Prostate gland (tissue), 2 donors: Measurements from ENCODE around the gene ZNF503. TPM values are rescaled to one million over a fixed set of nuclear protein-coding genes. Genes with fewer than 3 reads are reported as not detected.

Source experiments
- DNase-seq: peaks from one replicate; pipeline ENCODE4 v3.0.0-alpha.2; 2019; ENCODE audit warnings: low spot score
- H3K27ac ChIP-seq, 2 donors: fragments of 200-600 bp; sonication (generic); 2 replicates each; pipeline ENCODE4 v1.5.1; 2017 to 2019
- H3K27me3 ChIP-seq: fragments of 200-600 bp; sonication (generic); replicated peaks from 2 replicates; pipeline ENCODE4 v1.5.1; 2019; ENCODE audit not compliant: insufficient read depth
- H3K36me3 ChIP-seq, 2 donors: fragments of 200-600 bp; sonication (generic); 1 replicate in 1 of 2; 2 replicates in 1 of 2; pipeline versions ENCODE4 v1.5.1 to v1.8.1; 2017 to 2019
- H3K4me1 ChIP-seq: fragments of 200-600 bp; sonication (generic); replicated peaks from 2 replicates; pipeline ENCODE4 v1.5.1; 2019
- H3K4me3 ChIP-seq, 2 donors: fragments of 200-600 bp; sonication (generic); 2 replicates each; pipeline ENCODE4 v1.5.1; 2017 to 2019
- H3K9me3 ChIP-seq: fragments of 200-600 bp; sonication (generic); 2 replicates; pipeline ENCODE4 v1.5.1; 2017
- CTCF ChIP-seq, 4 experiments: fragments of 200-600 bp in 2 of 4; fragments of 450-650 bp in 2 of 4; sonication (generic) in 2 of 4; IDR thresholded peaks; 1 replicate in 3 of 4; 2 replicates in 1 of 4; pipeline ENCODE4 v1.5.1; 2016 to 2019; ENCODE audit warnings: antibody characterized with exemption in 4 of 4, mild to moderate bottlenecking in 2 of 4, moderate library complexity in 2 of 4
- POLR2A ChIP-seq: fragments of 450-650 bp; IDR thresholded peaks from one replicate; pipeline ENCODE4 v1.6.1; 2016; ENCODE audit warnings: antibody characterized with exemption, mild to moderate bottlenecking
- POLR2AphosphoS5 ChIP-seq: sonication (generic); formaldehyde crosslinking; IDR thresholded peaks from one replicate; pipeline ENCODE4 v1.6.1; 2017; ENCODE audit warnings: antibody characterized with exemption
- WGBS: methylation state at CpG from one replicate; pipeline ENCODE4 v1.1.5; 2018; 5-methylcytosine and 5-hydroxymethylcytosine counted together
- intact Hi-C: fragments of 100-400 bp; cut with DNase I; formaldehyde crosslinking; loops from one replicate; pipeline ENCODE4 v1.14.2; 2022
- total RNA-seq, 2 donors: library from RNA; depleted of rRNA; stranded (reverse); fragments of >200 nt; gene quantifications; one replicate each; pipeline ENCODE4 v1.1.0, GENCODE V29; 2016

ZNF503 gene
- total RNA-seq, 2 donors from 2014 or later: 23.9 to 33.7 TPM

GRCh38 chr10:75428434-75429158, 27.0 kb upstream of the ZNF503 start:
- Histone ChIP-seq H3K4me1 (no peaks in the 10 kb centered on the region), H3K9me3 (no peaks in the 10 kb centered on the region), H3K36me3 (no peaks in the 10 kb centered on the region), H3K4me3 (no peak overlapping the region), H3K27me3 (no peaks in the 10 kb centered on the region), H3K27ac (no peak overlapping the region)
- no peak for TF ChIP-seq POLR2AphosphoS5
- TF ChIP-seq POLR2A: no peak
- no peak for TF ChIP-seq CTCF (IDR thresholded peaks at IDR 0.05)
- no peak for DNase-seq
- WGBS: 68% methylated on average over 9 of the region's 9 CpGs
- intact Hi-C loops: no loop called here

- Histone ChIP-seq H3K4me1 (no peaks in the 10 kb centered on the region), H3K36me3 (no peaks in the 10 kb centered on the region), H3K27ac (no peak overlapping the region), H3K9me3 (no peaks in the 10 kb centered on the region), H3K27me3 (no peaks in the 10 kb centered on the region), H3K4me3 (no peak overlapping the region)
- no peak for DNase-seq
- TF ChIP-seq POLR2AphosphoS5 (no peak), CTCF (IDR thresholded peaks at IDR 0.05) (no peak), POLR2A (no peak)
- intact Hi-C loops: no loop called here
- WGBS: 33% methylated on average over 3 of the region's 3 CpGs
Measured at GRCh38 chr10:75427951-75428350, 26.4 kb upstream of the ZNF503 start.

GRCh38 chr10:75426880-75427279, 25.3 kb upstream of the ZNF503 start:
- no peaks in the 10 kb centered on the region for H3K36me3 ChIP-seq
- 97% methylated on average over 1 of the region's 1 CpG for WGBS
- no peak overlapping the region for H3K27ac ChIP-seq
- H3K4me1 ChIP-seq: no peaks in the 10 kb centered on the region
- intact Hi-C loops: no loop called here
- no peak overlapping the region for H3K4me3 ChIP-seq
- TF ChIP-seq POLR2AphosphoS5 (no peak), POLR2A (no peak), CTCF (IDR thresholded peaks at IDR 0.05) (no peak)
- no peaks in the 10 kb centered on the region for H3K27me3 ChIP-seq
- no peaks in the 10 kb centered on the region for H3K9me3 ChIP-seq
- no peak for DNase-seq

- DNase-seq: no peak
- TF ChIP-seq POLR2AphosphoS5 (no peak), CTCF (IDR thresholded peaks at IDR 0.05) (no peak), POLR2A (no peak)
- no peak overlapping the region for H3K27ac ChIP-seq
- H3K36me3 ChIP-seq: no peaks in the 10 kb centered on the region
- no peaks in the 10 kb centered on the region for H3K9me3 ChIP-seq
- H3K27me3 ChIP-seq: no peaks in the 10 kb centered on the region
- intact Hi-C loops: no loop called here
- no peaks in the 10 kb centered on the region for H3K4me1 ChIP-seq
- WGBS: 85% methylated on average over 6 of the region's 6 CpGs
- no peak overlapping the region for H3K4me3 ChIP-seq
Measured at GRCh38 chr10:75425291-75426079, 23.9 kb upstream of the ZNF503 start.

- no peak overlapping the region for H3K4me3 ChIP-seq
- TF ChIP-seq POLR2A (no peak), POLR2AphosphoS5 (no peak), CTCF (IDR thresholded peaks at IDR 0.05) (no peak)
- WGBS: 87% methylated on average over 2 of the region's 2 CpGs
- no peak for DNase-seq
- no peaks in the 10 kb centered on the region for H3K9me3 ChIP-seq
- intact Hi-C loops: no loop called here
- no peaks in the 10 kb centered on the region for H3K36me3 ChIP-seq
- no peaks in the 10 kb centered on the region for H3K27me3 ChIP-seq
- H3K4me1 ChIP-seq: no peaks in the 10 kb centered on the region
- H3K27ac ChIP-seq: no peak overlapping the region
Measured at GRCh38 chr10:75424571-75424970, 23.0 kb upstream of the ZNF503 start.
